HepG2 (cell line): ENCODE results near the gene TMEM14C. TPM values are rescaled to one million over a fixed set of nuclear protein-coding genes. Genes with fewer than 3 reads are reported as not detected.

Source experiments
- ATAD3A ChIP-seq: sonication (generic); formaldehyde crosslinking; IDR thresholded peaks from 2 replicates; pipeline ENCODE4 v1.4.0; 2020; ENCODE audit warnings: missing genetic modification reagents
- DR1 ChIP-seq: sonication (generic); formaldehyde crosslinking; IDR thresholded peaks from 2 replicates; pipeline ENCODE4 v1.8.0; 2021; ENCODE audit warnings: mild to moderate bottlenecking, missing genetic modification reagents, inconsistent platforms
- FOXO1 ChIP-seq: sonication (generic); formaldehyde crosslinking; IDR thresholded peaks from 2 replicates; pipeline ENCODE4 v1.4.0; 2020; ENCODE audit warnings: missing genetic modification reagents
- HMGXB4 ChIP-seq, 2 experiments: sonication (generic) in 1 of 2; formaldehyde crosslinking in 1 of 2; IDR thresholded peaks; 2 replicates each; pipeline versions ENCODE4 v1.4.0 to v1.6.1; 2018 to 2020; ENCODE audit warnings: missing genetic modification reagents in 2 of 2, borderline replicate concordance in 1 of 2, low read depth in 1 of 2, mild to moderate bottlenecking in 1 of 2, missing biosample characterization in 1 of 2
- HNF4A ChIP-seq: sonication (generic); formaldehyde crosslinking; IDR thresholded peaks from 2 replicates; pipeline ENCODE4 v1.4.0; 2020; ENCODE audit warnings: missing genetic modification reagents
- HOXA5 ChIP-seq: sonication (generic); formaldehyde crosslinking; IDR thresholded peaks from 2 replicates; pipeline ENCODE4 v1.4.0; 2020; ENCODE audit warnings: missing genetic modification reagents
- MED8 ChIP-seq: sonication (generic); formaldehyde crosslinking; IDR thresholded peaks from 2 replicates; pipeline ENCODE4 v1.8.1; 2023; ENCODE audit warnings: mild to moderate bottlenecking, missing genetic modification reagents; ENCODE audit not compliant: insufficient replicate concordance
- POGZ ChIP-seq: sonication (generic); formaldehyde crosslinking; IDR thresholded peaks from 2 replicates; pipeline ENCODE4 v1.4.0; 2020; ENCODE audit warnings: mild to moderate bottlenecking, missing genetic modification reagents
- RCOR2 ChIP-seq: IDR thresholded peaks from 2 replicates; pipeline ENCODE4 v1.6.1; 2016; ENCODE audit warnings: missing biosample characterization, missing genetic modification reagents
- SMARCC2 ChIP-seq: fragments of 450-650 bp; IDR thresholded peaks from 2 replicates; pipeline ENCODE4 v1.6.1; 2017; ENCODE audit warnings: antibody characterized with exemption, mild to moderate bottlenecking
- SNAI1 ChIP-seq: sonication (generic); formaldehyde crosslinking; IDR thresholded peaks from 2 replicates; pipeline ENCODE4 v1.5.0; 2020; ENCODE audit warnings: mild to moderate bottlenecking, missing genetic modification reagents, borderline replicate concordance
- TBX3 ChIP-seq: fragments of 450-650 bp; IDR thresholded peaks from 2 replicates; pipeline ENCODE4 v1.6.1; 2017; ENCODE audit warnings: antibody characterized with exemption, mild to moderate bottlenecking, inconsistent platforms, borderline replicate concordance
- XRCC5 ChIP-seq: fragments of 200-400 bp; formaldehyde crosslinking; optimal IDR thresholded peaks from 2 replicates; pipeline ENCODE3; 2017; ENCODE audit warnings: mild to moderate bottlenecking, low read length
- ZKSCAN8 ChIP-seq: IDR thresholded peaks from 2 replicates; pipeline ENCODE4 v1.6.1; 2016; ENCODE audit warnings: borderline replicate concordance, missing genetic modification reagents, missing compliant biosample characterization
- ZMYM4 ChIP-seq: sonication (generic); formaldehyde crosslinking; IDR thresholded peaks from 2 replicates; pipeline ENCODE4 v1.8.1; 2023; ENCODE audit warnings: mild to moderate bottlenecking, missing genetic modification reagents
- ZNF17 ChIP-seq: sonication (generic); formaldehyde crosslinking; IDR thresholded peaks from 2 replicates; pipeline ENCODE4 v1.5.0; 2020; ENCODE audit warnings: mild to moderate bottlenecking, missing genetic modification reagents
- ZNF770 ChIP-seq: sonication (generic); formaldehyde crosslinking; IDR thresholded peaks from 2 replicates; pipeline ENCODE4 v1.5.0; 2020; ENCODE audit warnings: mild to moderate bottlenecking, missing genetic modification reagents
- polyA plus RNA-seq, 8 experiments: library from polyadenylated mRNA; depleted of rRNA in 3 of 8; stranded (reverse) in 7 of 8; unstranded in 1 of 8; fragments of >200 nt; fragmentation: Illumina TruSeq in 4 of 8; extraction: Trizol in 4 of 8; gene quantifications; 2 replicates each; pipeline versions ENCODE4 v1.2.1 to v1.2.3, GENCODE V29; 2011 to 2016; ENCODE audit warnings: low read depth in 4 of 8, missing spikeins in 1 of 8, mixed read lengths in 1 of 8; ENCODE audit not compliant: insufficient read depth in 1 of 8
- total RNA-seq, 5 experiments: library from RNA; depleted of rRNA; stranded (reverse); fragments of >200 nt; fragmentation: Illumina TruSeq; extraction: Trizol; gene quantifications; 2 replicates each; pipeline ENCODE4 v1.2.3, GENCODE V29; 2016; ENCODE audit warnings: low read depth in 1 of 5
- TF ChIP-seq, protein P1 (sequence below): IDR thresholded peaks from 2 replicates; pipeline ENCODE4 v1.6.1; 2016; ENCODE audit warnings: low read depth
- TF ChIP-seq, protein P2 (sequence below): sonication (generic); formaldehyde crosslinking; conservative IDR thresholded peaks from 2 replicates; pipeline ENCODE4 v1.8.1; 2023; ENCODE audit warnings: missing genetic modification reagents
- TF ChIP-seq, protein P3 (sequence below): IDR thresholded peaks from 2 replicates; pipeline ENCODE4 v1.6.1; 2012; ENCODE audit warnings: low read length, improper control_type of control experiment

Gene TMEM14C
- total and polyA plus RNA-seq, 2 of the 13 experiments (the other 11 are each of a cell fraction or from before 2014, with no cell fraction given), result 184 TPM

DNA sequence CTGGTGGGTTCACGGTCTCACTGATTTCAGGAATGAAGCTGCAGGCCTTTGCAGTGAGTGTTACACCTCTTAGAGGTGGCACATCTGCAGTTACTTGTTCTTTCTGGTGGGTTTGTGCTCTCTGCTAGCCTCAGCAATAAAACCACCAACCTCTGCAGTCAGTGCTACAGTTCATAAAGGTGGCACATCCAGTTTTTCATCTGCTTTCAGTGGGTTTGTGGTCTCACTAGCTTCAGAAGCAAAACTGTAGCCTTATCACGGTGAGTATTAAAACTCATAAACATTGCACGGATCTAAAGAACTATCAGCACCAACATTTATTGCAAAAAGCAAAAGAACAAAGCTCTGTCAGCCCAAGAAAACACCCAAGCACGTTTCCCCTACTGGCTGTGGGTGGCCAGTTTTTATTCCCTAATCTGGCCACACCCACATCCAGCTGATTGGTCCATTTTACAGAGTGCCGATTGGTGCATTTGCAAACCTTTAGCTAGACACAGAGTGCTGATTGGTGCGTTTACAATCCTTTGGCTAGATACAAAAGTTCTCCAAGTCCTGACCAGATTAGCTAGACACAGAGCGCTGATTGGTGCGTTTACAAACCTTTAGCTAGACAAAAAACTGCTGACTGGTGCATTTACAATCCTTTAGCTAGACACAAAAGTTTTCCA, 3.4 kb upstream of the TMEM14C start (continued):
- TF ChIP-seq, protein P1, sequence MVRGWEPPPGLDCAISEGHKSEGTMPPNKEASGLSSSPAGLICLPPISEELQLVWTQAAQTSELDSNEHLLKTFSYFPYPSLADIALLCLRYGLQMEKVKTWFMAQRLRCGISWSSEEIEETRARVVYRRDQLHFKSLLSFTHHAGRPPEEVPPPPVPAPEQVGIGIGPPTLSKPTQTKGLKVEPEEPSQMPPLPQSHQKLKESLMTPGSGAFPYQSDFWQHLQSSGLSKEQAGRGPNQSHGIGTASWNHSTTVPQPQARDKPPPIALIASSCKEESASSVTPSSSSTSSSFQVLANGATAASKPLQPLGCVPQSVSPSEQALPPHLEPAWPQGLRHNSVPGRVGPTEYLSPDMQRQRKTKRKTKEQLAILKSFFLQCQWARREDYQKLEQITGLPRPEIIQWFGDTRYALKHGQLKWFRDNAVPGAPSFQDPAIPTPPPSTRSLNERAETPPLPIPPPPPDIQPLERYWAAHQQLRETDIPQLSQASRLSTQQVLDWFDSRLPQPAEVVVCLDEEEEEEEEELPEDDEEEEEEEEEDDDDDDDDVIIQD, result peak; percentile 84
- TF ChIP-seq RCOR2 (0 out of 2 replicates have a peak, but pooled peaks have one; percentile 45), SNAI1 (CRISPR knock-in tag) (no peak), POGZ (peak; percentile 87), MED8 (CRISPR knock-in tag) (no peak), TBX3 (no peak), DR1 (CRISPR knock-in tag) (no peak), ZNF770 (no peak), ZNF17 (CRISPR knock-in tag) (no peak), ATAD3A (CRISPR knock-in tag) (no peak), ZMYM4 (CRISPR knock-in tag) (peak; percentile 93), SMARCC2 (no peak), HNF4A (CRISPR knock-in tag) (no peak), FOXO1 (no peak), HOXA5 (CRISPR knock-in tag) (no peak; the same call in 1 of the 2 replicates), ZKSCAN8 (no peak), HMGXB4 (CRISPR knock-in tag; IDR thresholded peaks at IDR 0.05; ENCODE audit: borderline replicate concordance in 1 of 2, low read depth in 1 of 2) (peak in 1 of 2 experiments; percentile 8; a peak in 1 of 4 replicates), XRCC5 (peak; percentile 22)
- TF ChIP-seq, protein P2, sequence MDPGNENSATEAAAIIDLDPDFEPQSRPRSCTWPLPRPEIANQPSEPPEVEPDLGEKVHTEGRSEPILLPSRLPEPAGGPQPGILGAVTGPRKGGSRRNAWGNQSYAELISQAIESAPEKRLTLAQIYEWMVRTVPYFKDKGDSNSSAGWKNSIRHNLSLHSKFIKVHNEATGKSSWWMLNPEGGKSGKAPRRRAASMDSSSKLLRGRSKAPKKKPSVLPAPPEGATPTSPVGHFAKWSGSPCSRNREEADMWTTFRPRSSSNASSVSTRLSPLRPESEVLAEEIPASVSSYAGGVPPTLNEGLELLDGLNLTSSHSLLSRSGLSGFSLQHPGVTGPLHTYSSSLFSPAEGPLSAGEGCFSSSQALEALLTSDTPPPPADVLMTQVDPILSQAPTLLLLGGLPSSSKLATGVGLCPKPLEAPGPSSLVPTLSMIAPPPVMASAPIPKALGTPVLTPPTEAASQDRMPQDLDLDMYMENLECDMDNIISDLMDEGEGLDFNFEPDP, result 0 out of 2 replicates have a peak, but pooled peaks have one; percentile 12
- TF ChIP-seq, protein P3, sequence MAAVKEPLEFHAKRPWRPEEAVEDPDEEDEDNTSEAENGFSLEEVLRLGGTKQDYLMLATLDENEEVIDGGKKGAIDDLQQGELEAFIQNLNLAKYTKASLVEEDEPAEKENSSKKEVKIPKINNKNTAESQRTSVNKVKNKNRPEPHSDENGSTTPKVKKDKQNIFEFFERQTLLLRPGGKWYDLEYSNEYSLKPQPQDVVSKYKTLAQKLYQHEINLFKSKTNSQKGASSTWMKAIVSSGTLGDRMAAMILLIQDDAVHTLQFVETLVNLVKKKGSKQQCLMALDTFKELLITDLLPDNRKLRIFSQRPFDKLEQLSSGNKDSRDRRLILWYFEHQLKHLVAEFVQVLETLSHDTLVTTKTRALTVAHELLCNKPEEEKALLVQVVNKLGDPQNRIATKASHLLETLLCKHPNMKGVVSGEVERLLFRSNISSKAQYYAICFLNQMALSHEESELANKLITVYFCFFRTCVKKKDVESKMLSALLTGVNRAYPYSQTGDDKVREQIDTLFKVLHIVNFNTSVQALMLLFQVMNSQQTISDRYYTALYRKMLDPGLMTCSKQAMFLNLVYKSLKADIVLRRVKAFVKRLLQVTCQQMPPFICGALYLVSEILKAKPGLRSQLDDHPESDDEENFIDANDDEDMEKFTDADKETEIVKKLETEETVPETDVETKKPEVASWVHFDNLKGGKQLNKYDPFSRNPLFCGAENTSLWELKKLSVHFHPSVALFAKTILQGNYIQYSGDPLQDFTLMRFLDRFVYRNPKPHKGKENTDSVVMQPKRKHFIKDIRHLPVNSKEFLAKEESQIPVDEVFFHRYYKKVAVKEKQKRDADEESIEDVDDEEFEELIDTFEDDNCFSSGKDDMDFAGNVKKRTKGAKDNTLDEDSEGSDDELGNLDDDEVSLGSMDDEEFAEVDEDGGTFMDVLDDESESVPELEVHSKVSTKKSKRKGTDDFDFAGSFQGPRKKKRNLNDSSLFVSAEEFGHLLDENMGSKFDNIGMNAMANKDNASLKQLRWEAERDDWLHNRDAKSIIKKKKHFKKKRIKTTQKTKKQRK, result no peak
